Measurements from ENCODE around the gene ZBTB46.

- no peak for TF ChIP-seq CTCF (conservative IDR thresholded peaks at IDR 0.05 in 1 of 2, IDR thresholded peaks at IDR 0.05 in 1 of 2; ENCODE audit: low read depth in 1 of 2, low read length in 2 of 2)
- TF ChIP-seq EZH2 (IDR thresholded peaks at IDR 0.05; ENCODE audit: low read length, missing control alignments), result no peak
These were observed 52.9 kb downstream of the ZBTB46 start for GRCh38 chr20:63778034-63778752.
